Measurements from ENCODE around the gene NOC3L. TPM values are rescaled to one million over a fixed set of nuclear protein-coding genes. Genes with fewer than 3 reads are reported as not detected.

Gene NOC3L
- polyA plus RNA-seq, 1 of the 3 experiments (the other 2 are of a cell fraction): 9.0 TPM

- TF ChIP-seq REST (IDR thresholded peaks at IDR 0.05; ENCODE audit: low read depth, low read length) (no peak), MXI1 (IDR thresholded peaks at IDR 0.05; ENCODE audit: low read depth, low read length) (no peak), CTCF (IDR thresholded peaks at IDR 0.05) (no peak), SIN3A (IDR thresholded peaks at IDR 0.05; ENCODE audit: borderline replicate concordance, low read depth, low read length) (0 out of 2 replicates have a peak, but pooled peaks have one; percentile 59)
Measured at GRCh38 chr10:94358480-94358879, 4.3 kb downstream of the NOC3L start (continued).

GRCh38 chr10:94357193-94357592, 5.5 kb downstream of the NOC3L start:
- no peak overlapping the region for H2AFZ ChIP-seq (ENCODE audit: low read depth)
- peak overlapping the region in 1 of 2 experiments; percentile 81; a peak in 1 of 4 replicates for H3K27ac ChIP-seq (ENCODE audit: low read depth in 2 of 2, low read length in 1 of 2)
- H3K9ac ChIP-seq: no peak overlapping the region
- POLR2A ChIA-PET: no interaction called here
- peaks cover 51 to 53% of the 10 kb centered on the region in 2 experiments for H3K36me3 ChIP-seq (replicated peaks in 1 of 2; ENCODE audit: control insufficient read depth in 1 of 2, insufficient read depth in 2 of 2, low read length in 1 of 2)
- CTCF ChIA-PET: interaction anchor here (1.1 to 5.4 kb wide), 2 partner anchors 37 to 440 kb away, joined by 3 to 25 read pairs; no protein-coding TSS in a partner anchor
- no peaks in the 10 kb centered on the region for H3K9me3 ChIP-seq
- H3K79me2 ChIP-seq (ENCODE audit: insufficient read depth): peaks cover 43% of the 10 kb centered on the region
- TF ChIP-seq IRF3 (IDR thresholded peaks at IDR 0.05; ENCODE audit: low read depth, low read length): no peak
- TF ChIP-seq NFIC (IDR thresholded peaks at IDR 0.05; ENCODE audit: borderline replicate concordance): no peak
- TF ChIP-seq TAF1 (IDR thresholded peaks at IDR 0.05; ENCODE audit: borderline replicate concordance, low read depth, low read length): no peak
- no peak for TF ChIP-seq RCOR1 (IDR thresholded peaks at IDR 0.05; ENCODE audit: low read length)
- TF ChIP-seq USF2 (IDR thresholded peaks at IDR 0.05; ENCODE audit: borderline replicate concordance, low read depth, low read length): no peak
- no peak for TF ChIP-seq CHD2 (IDR thresholded peaks at IDR 0.05; ENCODE audit: low read length, partially characterized antibody)
- no peak for TF ChIP-seq GATA2 (CRISPR knock-in tag; IDR thresholded peaks at IDR 0.05)
- 100% methylated on average over 3 of the region's 3 CpGs for WGBS (ENCODE audit: low lambda C conversion rate)
- no peak overlapping the region for H3K4me3 ChIP-seq (ENCODE audit: low read depth in 2 of 2, low read length in 1 of 2)
- H3K9me2 ChIP-seq: no peaks in the 10 kb centered on the region
- H3K4me1 ChIP-seq (ENCODE audit: control insufficient read depth in 1 of 2, insufficient read depth in 2 of 2, low read depth in 1 of 2, low read length in 1 of 2): peaks cover 7 to 8% of the 10 kb centered on the region in 2 experiments; a peak in 3 of 4 replicates
- H4K20me1 ChIP-seq (ENCODE audit: insufficient read depth): no peaks in the 10 kb centered on the region
- peaks cover 22% of the 10 kb centered on the region for H3F3A ChIP-seq (replicated peaks; ENCODE audit: insufficient read depth)
- H3K27me3 ChIP-seq (ENCODE audit: insufficient read depth): no peaks in the 10 kb centered on the region
- DNase-seq: no peak
- 0 out of 2 replicates have a peak overlapping the region, but pooled peaks have one; percentile 76 for H3K4me2 ChIP-seq

Data from SK-N-SH (cell line).